ENCODE measurements around the gene PCGF2.

PCGF2 gene

DNA sequence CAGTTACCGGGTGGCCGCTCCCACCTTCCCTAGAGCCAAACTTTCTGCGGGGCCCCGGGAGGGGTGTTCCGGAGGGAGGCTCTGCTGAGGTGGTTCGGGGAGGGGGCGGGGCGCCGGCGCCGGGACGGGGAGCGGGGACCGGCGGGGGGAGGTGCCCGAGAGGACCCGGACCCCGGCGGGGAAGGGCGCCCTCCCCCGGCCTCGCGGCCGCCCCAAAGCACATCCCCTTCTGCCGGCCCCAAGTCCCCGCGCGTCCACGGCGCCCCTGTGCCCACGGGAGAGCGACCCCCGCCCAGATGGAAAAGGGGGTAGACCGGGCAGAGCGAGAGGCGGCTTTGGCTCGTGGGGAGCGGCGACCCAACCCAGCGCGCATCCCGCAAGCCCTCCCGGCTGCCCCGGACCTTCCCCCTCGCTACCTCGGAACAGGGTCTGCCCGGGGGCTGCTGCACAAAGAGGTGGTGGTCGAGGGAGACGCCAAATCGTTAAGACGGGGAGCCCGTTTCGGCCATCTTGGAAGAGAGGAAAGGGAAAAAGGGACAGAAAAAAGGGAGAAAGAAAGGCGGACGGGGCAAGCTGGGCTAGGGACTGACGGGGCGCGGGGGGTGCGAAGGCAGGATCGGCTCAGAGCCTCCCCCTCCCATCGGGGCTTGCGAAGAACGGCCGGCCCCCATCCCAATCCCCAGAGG is 530 bp downstream of the PCGF2 start:
- H3K9me2 ChIP-seq (ENCODE audit: low read depth, low read length) = no peaks in the 10 kb centered on the region
- peak overlapping the region; percentile 67 for H3K4me2 ChIP-seq (ENCODE audit: low read length)
- no peak overlapping the region for H3K27ac ChIP-seq (ENCODE audit: low read depth, low read length, poor library complexity, severe bottlenecking)
- H3F3A ChIP-seq (ENCODE audit: insufficient read depth, low read length) = 0 out of 2 replicates have a peak, but pooled peaks cover 4% of the 10 kb centered on the region
- TF ChIP-seq EZH2 (IDR thresholded peaks at IDR 0.05; ENCODE audit: borderline replicate concordance, low read length) = no peak
- TF ChIP-seq, protein P1, sequence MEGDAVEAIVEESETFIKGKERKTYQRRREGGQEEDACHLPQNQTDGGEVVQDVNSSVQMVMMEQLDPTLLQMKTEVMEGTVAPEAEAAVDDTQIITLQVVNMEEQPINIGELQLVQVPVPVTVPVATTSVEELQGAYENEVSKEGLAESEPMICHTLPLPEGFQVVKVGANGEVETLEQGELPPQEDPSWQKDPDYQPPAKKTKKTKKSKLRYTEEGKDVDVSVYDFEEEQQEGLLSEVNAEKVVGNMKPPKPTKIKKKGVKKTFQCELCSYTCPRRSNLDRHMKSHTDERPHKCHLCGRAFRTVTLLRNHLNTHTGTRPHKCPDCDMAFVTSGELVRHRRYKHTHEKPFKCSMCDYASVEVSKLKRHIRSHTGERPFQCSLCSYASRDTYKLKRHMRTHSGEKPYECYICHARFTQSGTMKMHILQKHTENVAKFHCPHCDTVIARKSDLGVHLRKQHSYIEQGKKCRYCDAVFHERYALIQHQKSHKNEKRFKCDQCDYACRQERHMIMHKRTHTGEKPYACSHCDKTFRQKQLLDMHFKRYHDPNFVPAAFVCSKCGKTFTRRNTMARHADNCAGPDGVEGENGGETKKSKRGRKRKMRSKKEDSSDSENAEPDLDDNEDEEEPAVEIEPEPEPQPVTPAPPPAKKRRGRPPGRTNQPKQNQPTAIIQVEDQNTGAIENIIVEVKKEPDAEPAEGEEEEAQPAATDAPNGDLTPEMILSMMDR (IDR thresholded peaks at IDR 0.05; ENCODE audit: low read length) = no peak
- no peaks in the 10 kb centered on the region for H3K79me2 ChIP-seq (ENCODE audit: insufficient read depth, low read length)
- H3K9me3 ChIP-seq (ENCODE audit: low read length) = no peaks in the 10 kb centered on the region
- H3K4me1 ChIP-seq (ENCODE audit: insufficient read depth, low read length, severe bottlenecking) = peaks cover 51% of the 10 kb centered on the region
- H3K9ac ChIP-seq (ENCODE audit: low read length) = peak overlapping the region; percentile 43
- no peaks in the 10 kb centered on the region for H4K20me1 ChIP-seq (ENCODE audit: insufficient read depth, low read length)
- no peak overlapping the region for H2AFZ ChIP-seq (ENCODE audit: low read length)
- peak overlapping the region; percentile 60 for H3K4me3 ChIP-seq (ENCODE audit: low read depth, low read length, poor library complexity, severe bottlenecking)
- H3K36me3 ChIP-seq (ENCODE audit: insufficient read depth, low read length) = no peaks in the 10 kb centered on the region
- peaks cover 5% of the 10 kb centered on the region; the same call in 1 of the 2 replicates for H3K27me3 ChIP-seq (ENCODE audit: insufficient read depth, low read length)

- H3K36me3 ChIP-seq (ENCODE audit: insufficient read depth, low read length) = no peaks in the 10 kb centered on the region
- peaks cover 5% of the 10 kb centered on the region; the same call in 1 of the 2 replicates for H3K27me3 ChIP-seq (ENCODE audit: insufficient read depth, low read length)
- H2AFZ ChIP-seq (ENCODE audit: low read length) = no peak overlapping the region
- H3K79me2 ChIP-seq (ENCODE audit: insufficient read depth, low read length) = no peaks in the 10 kb centered on the region
- no peak overlapping the region for H3K27ac ChIP-seq (ENCODE audit: low read depth, low read length, poor library complexity, severe bottlenecking)
- no peaks in the 10 kb centered on the region for H3K9me2 ChIP-seq (ENCODE audit: low read depth, low read length)
- H4K20me1 ChIP-seq (ENCODE audit: insufficient read depth, low read length) = no peaks in the 10 kb centered on the region
- peak overlapping the region; percentile 67 for H3K4me2 ChIP-seq (ENCODE audit: low read length)
- peak overlapping the region; percentile 19; the same call in 1 of the 2 replicates for H3K9ac ChIP-seq (ENCODE audit: low read length)
- H3K4me3 ChIP-seq (ENCODE audit: low read depth, low read length, poor library complexity, severe bottlenecking) = peak overlapping the region; percentile 60
- H3F3A ChIP-seq (ENCODE audit: insufficient read depth, low read length) = 0 out of 2 replicates have a peak, but pooled peaks cover 4% of the 10 kb centered on the region
- H3K4me1 ChIP-seq (ENCODE audit: insufficient read depth, low read length, severe bottlenecking) = peaks cover 53% of the 10 kb centered on the region
- H3K9me3 ChIP-seq (ENCODE audit: low read length) = no peaks in the 10 kb centered on the region
- TF ChIP-seq, protein P1 (IDR thresholded peaks at IDR 0.05; ENCODE audit: low read length) = no peak
- TF ChIP-seq EZH2 (IDR thresholded peaks at IDR 0.05; ENCODE audit: borderline replicate concordance, low read length) = no peak
Measured at GRCh38 chr17:38746849-38747462, 1.2 kb downstream of the PCGF2 start.

DNA sequence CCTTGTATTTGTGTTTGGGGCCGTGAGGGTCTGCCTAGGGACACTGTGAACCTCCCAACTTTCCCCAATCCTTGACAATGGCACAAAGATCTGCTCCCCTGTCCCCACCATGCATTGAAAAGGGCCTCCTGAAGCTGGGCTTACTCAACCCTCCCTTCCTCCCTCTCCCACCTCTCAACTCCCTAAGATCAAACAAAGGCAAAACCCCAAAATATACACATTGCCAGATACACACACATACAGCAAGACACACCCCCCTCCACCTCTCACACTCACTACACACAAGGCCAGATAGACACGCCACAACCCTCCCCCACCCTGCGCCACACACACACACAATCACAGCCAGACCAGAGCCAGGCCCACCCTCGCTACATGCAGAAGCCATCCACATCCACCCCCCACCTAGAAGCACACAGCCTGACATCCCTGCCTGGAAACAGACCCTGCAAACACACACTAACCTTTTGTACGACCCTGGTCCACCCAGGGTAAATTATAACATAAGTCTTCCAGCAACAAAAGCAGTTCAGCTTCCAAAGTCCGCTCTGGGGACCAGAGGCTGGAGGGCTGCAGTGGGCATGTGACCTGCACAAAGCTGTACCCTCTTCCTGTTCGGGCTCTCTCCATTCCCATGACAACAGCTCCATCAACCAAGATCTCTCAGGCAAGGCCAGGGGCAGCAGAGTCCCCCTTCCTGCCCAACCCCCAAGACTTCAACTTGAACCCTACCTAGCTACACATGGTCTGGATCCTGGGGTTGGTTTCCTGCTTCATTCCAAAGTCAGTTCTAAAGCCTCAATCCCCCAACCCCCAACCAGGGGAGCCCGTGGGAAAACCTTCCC is 1.9 kb downstream of the PCGF2 start:
- Histone ChIP-seq H4K20me1 (ENCODE audit: insufficient read depth, low read length) (no peaks in the 10 kb centered on the region), H3K4me3 (ENCODE audit: low read depth, low read length, poor library complexity, severe bottlenecking) (peak overlapping the region; percentile 60), H3K27ac (ENCODE audit: low read depth, low read length, poor library complexity, severe bottlenecking) (no peak overlapping the region), H3K4me2 (ENCODE audit: low read length) (peak overlapping the region; percentile 67), H3K27me3 (ENCODE audit: insufficient read depth, low read length) (peaks cover 2% of the 10 kb centered on the region; the same call in 1 of the 2 replicates), H3K36me3 (ENCODE audit: insufficient read depth, low read length) (no peaks in the 10 kb centered on the region), H3K9ac (ENCODE audit: low read length) (no peak overlapping the region), H3F3A (ENCODE audit: insufficient read depth, low read length) (0 out of 2 replicates have a peak, but pooled peaks cover 2% of the 10 kb centered on the region), H3K9me3 (ENCODE audit: low read length) (no peaks in the 10 kb centered on the region), H2AFZ (ENCODE audit: low read length) (no peak overlapping the region), H3K4me1 (ENCODE audit: insufficient read depth, low read length, severe bottlenecking) (peaks cover 50% of the 10 kb centered on the region), H3K9me2 (ENCODE audit: low read depth, low read length) (no peaks in the 10 kb centered on the region), H3K79me2 (ENCODE audit: insufficient read depth, low read length) (no peaks in the 10 kb centered on the region)
- TF ChIP-seq, protein P1 (IDR thresholded peaks at IDR 0.05; ENCODE audit: low read length) = no peak
- no peak for TF ChIP-seq EZH2 (IDR thresholded peaks at IDR 0.05; ENCODE audit: borderline replicate concordance, low read length)

All from OCI-LY1 (cell line).